SK-N-SH (cell line): Measurements from ENCODE around the gene PRSS38.

ENCODE experiments used
- EZH2phosphoT487 ChIP-seq: fragments of 200-600 bp; sonication (generic); IDR thresholded peaks from 2 replicates; pipeline ENCODE4 v1.6.1; 2017; ENCODE audit warnings: low read depth, mixed run types, mild to moderate bottlenecking, antibody characterized with exemption, moderate library complexity, borderline replicate concordance
- MAX ChIP-seq: IDR thresholded peaks from 2 replicates; pipeline ENCODE4 v1.4.0; 2012; ENCODE audit warnings: low read depth
- MXI1 ChIP-seq: IDR thresholded peaks from 2 replicates; pipeline ENCODE4 v1.6.1; 2012; ENCODE audit warnings: mild to moderate bottlenecking, low read depth, low read length, improper control_type of control experiment
- NFIC ChIP-seq: IDR thresholded peaks from 2 replicates; pipeline ENCODE4 v1.4.0; 2012; ENCODE audit warnings: borderline replicate concordance
- POLR2AphosphoS5 ChIP-seq: IDR thresholded peaks from 2 replicates; pipeline ENCODE4 v1.6.1; 2012; ENCODE audit warnings: low read depth, low read length
- SIN3A ChIP-seq: IDR thresholded peaks from 2 replicates; pipeline ENCODE4 v1.6.1; 2012; ENCODE audit warnings: low read depth, mild to moderate bottlenecking, low read length, moderate library complexity, borderline replicate concordance
- YY1 ChIP-seq: IDR thresholded peaks from 2 replicates; pipeline ENCODE4 v1.4.0; 2012; ENCODE audit warnings: low read depth, mild to moderate bottlenecking
- TF ChIP-seq, protein P1 (sequence below): fragments of 200-600 bp; sonication (generic); IDR thresholded peaks from 2 replicates; pipeline ENCODE4 v1.6.1; 2017; ENCODE audit warnings: antibody characterized with exemption, mild to moderate bottlenecking, moderate library complexity

DNA sequence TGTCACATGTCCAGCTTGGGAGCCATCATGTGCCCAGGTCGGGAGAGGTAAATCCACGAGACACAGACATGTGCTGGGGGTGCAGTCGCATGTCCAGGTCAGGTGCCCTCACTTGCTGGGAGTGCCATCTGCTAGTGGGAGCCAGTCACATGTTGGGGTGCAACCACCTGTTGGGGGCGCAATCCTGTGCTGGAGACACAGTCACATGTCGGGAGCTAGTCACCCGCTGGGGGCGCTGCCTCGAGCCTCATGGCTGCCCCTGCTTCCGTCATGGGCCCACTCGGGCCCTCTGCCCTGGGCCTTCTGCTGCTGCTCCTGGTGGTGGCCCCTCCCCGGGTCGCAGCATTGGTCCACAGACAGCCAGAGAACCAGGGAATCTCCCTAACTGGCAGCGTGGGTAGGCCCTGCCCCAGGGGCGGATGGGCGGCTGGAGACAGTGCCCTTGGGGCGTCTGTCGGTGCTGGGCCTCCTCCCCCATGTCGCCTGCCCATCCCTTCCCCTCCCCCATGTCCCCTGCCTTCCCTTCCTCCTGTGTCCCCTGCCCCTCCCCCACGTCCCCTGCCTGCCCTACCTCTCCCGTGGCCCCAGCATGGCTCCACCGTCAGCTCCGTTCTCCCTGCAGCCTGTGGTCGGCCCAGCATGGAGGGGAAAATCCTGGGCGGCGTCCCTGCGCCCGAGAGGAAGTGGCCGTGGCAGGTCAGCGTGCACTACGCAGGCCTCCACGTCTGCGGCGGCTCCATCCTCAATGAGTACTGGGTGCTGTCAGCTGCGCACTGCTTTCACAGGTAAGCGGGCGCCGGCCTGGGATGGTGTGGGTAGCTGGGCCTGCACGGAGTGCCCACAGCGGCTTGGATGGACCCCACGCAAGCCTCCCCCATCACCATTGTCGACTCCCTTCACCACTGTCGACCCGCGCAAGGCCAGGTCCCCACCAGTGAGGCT, at the start of gene PRSS38:
- TF ChIP-seq, protein P1, sequence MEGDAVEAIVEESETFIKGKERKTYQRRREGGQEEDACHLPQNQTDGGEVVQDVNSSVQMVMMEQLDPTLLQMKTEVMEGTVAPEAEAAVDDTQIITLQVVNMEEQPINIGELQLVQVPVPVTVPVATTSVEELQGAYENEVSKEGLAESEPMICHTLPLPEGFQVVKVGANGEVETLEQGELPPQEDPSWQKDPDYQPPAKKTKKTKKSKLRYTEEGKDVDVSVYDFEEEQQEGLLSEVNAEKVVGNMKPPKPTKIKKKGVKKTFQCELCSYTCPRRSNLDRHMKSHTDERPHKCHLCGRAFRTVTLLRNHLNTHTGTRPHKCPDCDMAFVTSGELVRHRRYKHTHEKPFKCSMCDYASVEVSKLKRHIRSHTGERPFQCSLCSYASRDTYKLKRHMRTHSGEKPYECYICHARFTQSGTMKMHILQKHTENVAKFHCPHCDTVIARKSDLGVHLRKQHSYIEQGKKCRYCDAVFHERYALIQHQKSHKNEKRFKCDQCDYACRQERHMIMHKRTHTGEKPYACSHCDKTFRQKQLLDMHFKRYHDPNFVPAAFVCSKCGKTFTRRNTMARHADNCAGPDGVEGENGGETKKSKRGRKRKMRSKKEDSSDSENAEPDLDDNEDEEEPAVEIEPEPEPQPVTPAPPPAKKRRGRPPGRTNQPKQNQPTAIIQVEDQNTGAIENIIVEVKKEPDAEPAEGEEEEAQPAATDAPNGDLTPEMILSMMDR: no peak
- TF ChIP-seq YY1 (no peak), POLR2AphosphoS5 (no peak), MAX (no peak), EZH2phosphoT487 (no peak), MXI1 (no peak), NFIC (no peak), SIN3A (no peak)
